SU-DHL-6 (cell line): ENCODE results near the gene ASCC3.
A peak's percentile ranks its signal among the peaks of the same experiment; 100 is the strongest.

Experiments
- H2AFZ ChIP-seq: fragments of 200-600 bp; sonication (generic); 2 replicates; pipeline ENCODE4 v1.6.1; 2014; ENCODE audit warnings: low read depth, mild to moderate bottlenecking, moderate library complexity, mixed read lengths, antibody characterized with exemption, low read length; ENCODE audit not compliant: severe bottlenecking
- H3F3A ChIP-seq: fragments of 200-600 bp; shearing (Covaris generic); 2 replicates; pipeline ENCODE4 v1.6.0; 2016; ENCODE audit warnings: antibody characterized with exemption, mild to moderate bottlenecking; ENCODE audit not compliant: insufficient read depth
- H3K27ac ChIP-seq: fragments of 200-600 bp; sonication (generic); 2 replicates; pipeline ENCODE4 v1.5.1; 2016; ENCODE audit warnings: low read depth, mild to moderate bottlenecking, low read length, moderate library complexity, mixed read lengths
- H3K27me3 ChIP-seq: fragments of 200-600 bp; sonication (generic), shearing (Covaris generic); 2 replicates; pipeline ENCODE4 v1.6.0; 2014; ENCODE audit warnings: mild to moderate bottlenecking, low read length
- H3K36me3 ChIP-seq: fragments of 200-600 bp; sonication (generic); 2 replicates; pipeline ENCODE4 v1.6.1; 2014; ENCODE audit warnings: mild to moderate bottlenecking, low read length, mixed read lengths
- H3K4me2 ChIP-seq: fragments of 300-600, 200-600 bp; shearing (Covaris generic), sonication (generic); 2 replicates; pipeline ENCODE4 v1.6.0; 2014; ENCODE audit warnings: low read length, low read depth, mild to moderate bottlenecking; ENCODE audit not compliant: poor library complexity, severe bottlenecking
- H3K4me3 ChIP-seq: fragments of 200-600 bp; sonication (generic); 2 replicates; pipeline ENCODE4 v1.5.1; 2014; ENCODE audit warnings: antibody characterized with exemption, low read length, mild to moderate bottlenecking, mixed read lengths; ENCODE audit not compliant: insufficient read depth, poor library complexity, severe bottlenecking
- H3K79me2 ChIP-seq: fragments of 200-600 bp; sonication (generic); 2 replicates; pipeline ENCODE4 v1.6.1; 2014; ENCODE audit warnings: mild to moderate bottlenecking, low read length, moderate library complexity; ENCODE audit not compliant: insufficient read depth
- H3K9ac ChIP-seq: fragments of 200-600 bp; sonication (generic); 2 replicates; pipeline ENCODE4 v1.7.0; 2014; ENCODE audit warnings: mild to moderate bottlenecking, low read length
- H3K9me2 ChIP-seq: fragments of 200-600 bp; sonication (generic); replicated peaks from 2 replicates; pipeline ENCODE4 v1.6.1; 2014; ENCODE audit warnings: low read length; ENCODE audit not compliant: insufficient read depth
- H3K9me3 ChIP-seq: fragments of 200-600 bp; sonication (generic); 2 replicates; pipeline ENCODE4 v1.6.1; 2014; ENCODE audit warnings: low read length, mixed read lengths; ENCODE audit not compliant: insufficient read depth
- H4K20me1 ChIP-seq: fragments of 200-600 bp; sonication (generic); 2 replicates; pipeline ENCODE4 v1.6.1; 2014; ENCODE audit warnings: low read depth, mild to moderate bottlenecking, antibody characterized with exemption, low read length, moderate library complexity, mixed read lengths
- EZH2phosphoT487 ChIP-seq: fragments of 200-600 bp; sonication (generic), shearing (Covaris generic); conservative IDR thresholded peaks from 2 replicates; pipeline ENCODE4 v1.6.1; 2018; ENCODE audit warnings: mild to moderate bottlenecking, antibody characterized with exemption, low read length, moderate library complexity, mixed read lengths
- TF ChIP-seq, protein P1 (sequence below): fragments of 200-600 bp; sonication (generic); IDR thresholded peaks from one replicate; pipeline ENCODE4 v1.5.1; 2017; ENCODE audit warnings: antibody characterized with exemption, mild to moderate bottlenecking, low read length, moderate library complexity; ENCODE audit not compliant: insufficient read depth, poor library complexity, severe bottlenecking

The ASCC3 gene

DNA sequence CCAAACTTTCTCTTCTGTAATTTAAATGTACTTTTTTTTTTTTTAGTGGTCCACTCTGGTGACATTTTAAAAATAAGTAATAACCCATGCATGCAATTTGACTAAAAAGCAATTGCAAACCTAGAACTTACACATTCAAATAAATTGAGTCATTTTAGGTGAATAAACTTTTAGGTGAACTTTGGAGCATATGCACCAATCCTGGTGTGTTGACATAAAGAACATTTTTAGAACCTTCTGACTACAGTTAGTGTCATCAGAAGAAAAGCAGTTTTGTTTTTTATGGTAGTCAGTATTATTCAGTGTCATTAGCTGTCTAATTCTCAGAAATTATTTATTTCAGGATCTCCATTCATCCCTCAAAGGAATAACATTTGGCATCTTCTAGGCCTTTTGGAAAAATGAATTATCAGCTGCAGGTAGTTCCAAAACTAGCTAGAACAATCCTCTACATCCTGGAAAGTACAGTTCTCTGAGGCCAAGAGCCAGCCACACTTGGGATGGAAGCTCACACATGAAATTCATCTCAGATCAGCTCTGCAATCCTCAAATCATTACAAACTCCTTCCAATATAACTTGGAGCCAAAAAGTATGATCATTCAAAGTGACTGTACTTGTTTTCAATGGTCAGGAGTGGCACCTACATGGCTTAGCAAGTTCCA, 378.0 kb downstream of the ASCC3 start:
- H2AFZ ChIP-seq = no peak overlapping the region
- H3K27ac ChIP-seq = no peak overlapping the region
- H3K9ac ChIP-seq = no peak overlapping the region
- H3K79me2 ChIP-seq = no peaks in the 10 kb centered on the region
- no peak for TF ChIP-seq EZH2phosphoT487
- TF ChIP-seq, protein P1, sequence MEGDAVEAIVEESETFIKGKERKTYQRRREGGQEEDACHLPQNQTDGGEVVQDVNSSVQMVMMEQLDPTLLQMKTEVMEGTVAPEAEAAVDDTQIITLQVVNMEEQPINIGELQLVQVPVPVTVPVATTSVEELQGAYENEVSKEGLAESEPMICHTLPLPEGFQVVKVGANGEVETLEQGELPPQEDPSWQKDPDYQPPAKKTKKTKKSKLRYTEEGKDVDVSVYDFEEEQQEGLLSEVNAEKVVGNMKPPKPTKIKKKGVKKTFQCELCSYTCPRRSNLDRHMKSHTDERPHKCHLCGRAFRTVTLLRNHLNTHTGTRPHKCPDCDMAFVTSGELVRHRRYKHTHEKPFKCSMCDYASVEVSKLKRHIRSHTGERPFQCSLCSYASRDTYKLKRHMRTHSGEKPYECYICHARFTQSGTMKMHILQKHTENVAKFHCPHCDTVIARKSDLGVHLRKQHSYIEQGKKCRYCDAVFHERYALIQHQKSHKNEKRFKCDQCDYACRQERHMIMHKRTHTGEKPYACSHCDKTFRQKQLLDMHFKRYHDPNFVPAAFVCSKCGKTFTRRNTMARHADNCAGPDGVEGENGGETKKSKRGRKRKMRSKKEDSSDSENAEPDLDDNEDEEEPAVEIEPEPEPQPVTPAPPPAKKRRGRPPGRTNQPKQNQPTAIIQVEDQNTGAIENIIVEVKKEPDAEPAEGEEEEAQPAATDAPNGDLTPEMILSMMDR = no peak
- H3K27me3 ChIP-seq = no peaks in the 10 kb centered on the region
- no peak overlapping the region for H3K4me3 ChIP-seq
- H3K4me2 ChIP-seq = no peak overlapping the region
- H3F3A ChIP-seq = no peaks in the 10 kb centered on the region
- H3K9me3 ChIP-seq = no peaks in the 10 kb centered on the region
- no peaks in the 10 kb centered on the region for H3K9me2 ChIP-seq
- H3K36me3 ChIP-seq = 0 out of 2 replicates have a peak, but pooled peaks cover 4% of the 10 kb centered on the region
- H4K20me1 ChIP-seq = no peaks in the 10 kb centered on the region; the same call in 1 of the 2 replicates

DNA sequence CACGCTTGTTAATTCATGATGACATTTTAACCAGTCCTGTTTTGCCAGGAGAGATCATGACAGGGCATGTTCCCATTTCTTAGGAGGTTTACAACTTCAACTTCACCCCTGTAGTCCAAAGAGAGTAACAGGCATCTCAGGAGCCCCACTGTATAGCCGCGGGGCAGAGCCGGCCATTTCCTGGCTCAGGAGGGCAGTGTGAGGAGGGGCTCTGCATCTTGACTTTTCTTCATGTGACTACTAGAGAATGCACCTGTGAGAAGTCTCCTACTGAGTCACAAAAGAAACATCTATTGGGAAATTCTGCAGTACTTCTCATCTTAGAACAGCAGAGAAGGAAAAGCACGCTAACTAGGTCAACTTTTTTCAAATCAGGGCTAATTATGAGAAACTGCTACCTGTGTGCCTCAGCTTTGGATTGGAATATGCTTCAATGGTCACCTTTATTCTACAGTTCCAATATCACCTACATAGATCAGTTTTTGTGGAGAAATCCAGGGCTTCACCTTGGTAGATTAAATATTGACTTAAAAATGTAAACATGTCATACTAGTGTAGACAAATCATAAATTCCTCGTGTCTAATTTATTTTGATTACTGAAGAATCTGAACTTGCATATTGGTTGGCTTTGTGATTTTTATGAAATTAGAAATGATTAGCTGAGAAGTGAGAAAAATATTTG, 387.8 kb downstream of the ASCC3 start:
- H2AFZ ChIP-seq = no peak overlapping the region
- H3K27me3 ChIP-seq = no peaks in the 10 kb centered on the region
- H3K36me3 ChIP-seq = 0 out of 2 replicates have a peak, but pooled peaks cover 4% of the 10 kb centered on the region
- peak overlapping the region; percentile 52 for H3K4me2 ChIP-seq
- H3K27ac ChIP-seq = peak overlapping the region; percentile 96
- H3K9me3 ChIP-seq = no peaks in the 10 kb centered on the region
- no peaks in the 10 kb centered on the region for H4K20me1 ChIP-seq
- no peak overlapping the region for H3K4me3 ChIP-seq
- no peak for TF ChIP-seq EZH2phosphoT487
- TF ChIP-seq, protein P1 = no peak
- H3F3A ChIP-seq = peaks cover 29% of the 10 kb centered on the region
- H3K9me2 ChIP-seq = no peaks in the 10 kb centered on the region
- H3K9ac ChIP-seq = peak overlapping the region; percentile 60
- H3K79me2 ChIP-seq = no peaks in the 10 kb centered on the region

DNA sequence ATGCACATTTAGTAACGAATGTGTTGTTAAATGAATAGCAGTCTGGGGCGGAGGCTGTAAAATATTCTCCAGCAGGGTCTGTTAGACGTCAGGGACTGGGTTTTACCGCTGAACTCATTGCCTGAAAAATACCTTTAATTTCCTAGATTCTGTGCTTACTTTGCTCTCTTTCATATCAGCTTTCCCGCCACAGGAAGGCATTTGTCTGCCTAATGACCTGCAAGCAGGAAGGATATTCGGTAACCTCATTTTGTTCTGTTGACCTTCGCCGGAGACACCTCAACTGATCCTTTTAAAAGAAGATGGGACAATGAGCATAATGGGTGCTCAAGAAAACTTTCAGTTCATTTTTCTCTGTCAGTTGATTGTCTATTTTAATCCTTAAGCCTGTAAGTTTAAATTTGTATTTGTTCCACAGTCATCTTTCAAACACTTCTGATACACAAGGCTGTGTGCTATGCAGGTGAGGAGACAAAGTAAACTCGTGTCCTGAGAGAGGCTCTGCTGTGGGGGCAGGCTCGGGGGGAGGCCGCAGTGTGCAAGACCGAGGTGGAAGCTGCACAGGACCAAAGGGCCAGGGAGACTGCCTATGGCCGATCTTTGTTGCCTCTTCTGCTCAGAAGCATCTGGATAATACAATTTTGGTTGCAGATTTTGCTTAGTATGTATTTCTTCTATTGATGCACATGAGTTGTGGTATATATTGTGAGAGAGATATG, 389.0 kb downstream of the ASCC3 start:
- Histone ChIP-seq H2AFZ (no peak overlapping the region), H3K79me2 (no peaks in the 10 kb centered on the region), H3K9me3 (no peaks in the 10 kb centered on the region), H3K27me3 (no peaks in the 10 kb centered on the region), H3K9me2 (no peaks in the 10 kb centered on the region), H3K27ac (peak overlapping the region; percentile 96), H3K9ac (peak overlapping the region; percentile 60), H3F3A (peaks cover 29% of the 10 kb centered on the region), H4K20me1 (no peaks in the 10 kb centered on the region), H3K36me3 (0 out of 2 replicates have a peak, but pooled peaks cover 4% of the 10 kb centered on the region), H3K4me2 (peak overlapping the region; percentile 52), H3K4me3 (no peak overlapping the region)
- no peak for TF ChIP-seq EZH2phosphoT487
- TF ChIP-seq, protein P1 = no peak
